HG02623 (cell line): ENCODE results near the gene PRPS1L1.

Source experiments
- ATAC-seq: cut with Tn5 transposase; IDR thresholded peaks from one replicate; pipeline ENCODE4 v1.9.1; 2021; ENCODE audit warnings: moderate library complexity; ENCODE audit not compliant: unreplicated experiment

The PRPS1L1 gene

GRCh38 chr7:18027628-18028027 lies at the start of gene PRPS1L1:
TSS of gene PRPS1L1 (minus strand) at chr7:18027846.
- ATAC-seq = no peak

- ATAC-seq = no peak
Observed at GRCh38 chr7:18076461-18076860, 48.8 kb upstream of the PRPS1L1 start.

GRCh38 chr7:18068745-18069144 lies 41.1 kb upstream of the PRPS1L1 start:
- ATAC-seq = no peak

GRCh38 chr7:18064242-18064838 lies 36.7 kb upstream of the PRPS1L1 start:
- ATAC-seq = peak; percentile 75

- ATAC-seq = no peak
Observed at GRCh38 chr7:18063149-18063901, 35.7 kb upstream of the PRPS1L1 start.

GRCh38 chr7:18059171-18059570 lies 31.5 kb upstream of the PRPS1L1 start:
- no peak for ATAC-seq

- no peak for ATAC-seq
Observed at GRCh38 chr7:18053941-18054340, 26.3 kb upstream of the PRPS1L1 start.

GRCh38 chr7:18053177-18053928 lies 25.7 kb upstream of the PRPS1L1 start:
- no peak for ATAC-seq

- no peak for ATAC-seq
Observed at GRCh38 chr7:18049262-18049661, 21.6 kb upstream of the PRPS1L1 start.

- ATAC-seq = no peak
Observed at GRCh38 chr7:18046601-18047000, 19.0 kb upstream of the PRPS1L1 start.

- ATAC-seq = no peak
Observed at GRCh38 chr7:18045171-18045570, 17.5 kb upstream of the PRPS1L1 start.

- ATAC-seq = no peak
Observed at GRCh38 chr7:18041191-18041590, 13.5 kb upstream of the PRPS1L1 start.

- ATAC-seq = no peak
Observed at GRCh38 chr7:18040196-18040595, 12.6 kb upstream of the PRPS1L1 start.

- ATAC-seq = no peak
Observed at GRCh38 chr7:18038382-18038781, 10.7 kb upstream of the PRPS1L1 start.

- no peak for ATAC-seq
Observed at GRCh38 chr7:18037609-18038008, 10.0 kb upstream of the PRPS1L1 start.

GRCh38 chr7:18036783-18037182 lies 9.1 kb upstream of the PRPS1L1 start:
- no peak for ATAC-seq

GRCh38 chr7:18030758-18031157 lies 3.1 kb upstream of the PRPS1L1 start:
- no peak for ATAC-seq

- ATAC-seq = no peak
Observed at GRCh38 chr7:18020138-18020715, 7.4 kb downstream of the PRPS1L1 start.

GRCh38 chr7:18019555-18019954 lies 8.1 kb downstream of the PRPS1L1 start:
- no peak for ATAC-seq

- ATAC-seq = no peak
Observed at GRCh38 chr7:18018296-18019215, 9.1 kb downstream of the PRPS1L1 start.
